Measurements from ENCODE around the gene SLC36A3.
"Not testable (repeated sequence)": the region's sequence is repeated elsewhere in the genome, so short reads cannot be mapped to it uniquely, and the experiment has no call there.

SLC36A3 gene

DNA sequence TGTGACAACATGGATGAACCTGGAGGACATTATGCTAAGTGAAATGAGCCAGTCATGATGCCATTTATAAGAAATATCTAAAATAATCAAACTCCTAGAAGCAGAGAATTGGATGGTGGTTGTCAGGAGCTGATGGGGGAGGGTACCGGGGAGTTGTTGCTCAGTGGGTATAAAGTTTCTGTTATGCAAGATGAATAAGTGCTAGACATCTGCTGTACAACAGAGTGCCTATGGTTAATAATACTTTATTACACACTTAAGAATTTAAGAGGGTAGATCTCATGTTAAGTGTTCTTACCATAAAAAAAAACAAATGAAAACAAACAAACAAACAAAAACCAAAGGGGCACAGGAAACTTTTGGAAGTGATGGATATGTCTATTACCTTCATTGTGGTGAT is 66.7 kb downstream of the SLC36A3 start:
- no peak for DNase-seq

DNA sequence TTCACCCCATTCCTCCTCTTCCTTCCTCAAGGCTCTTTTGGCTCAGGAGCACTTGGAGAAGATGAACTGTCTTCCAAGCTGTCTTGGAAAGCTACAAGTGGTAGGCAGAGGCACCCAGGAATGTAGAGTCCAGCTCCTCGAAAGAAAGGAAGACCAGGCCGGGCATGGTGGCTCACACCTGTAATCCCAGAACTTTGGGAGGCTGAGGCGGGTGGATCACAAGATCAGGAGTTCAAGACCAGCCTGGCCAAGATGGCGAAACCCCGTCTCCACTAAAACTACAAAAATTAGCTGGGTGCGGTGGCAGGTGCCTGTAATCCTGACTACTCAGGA is 68.4 kb downstream of the SLC36A3 start:
- DNase-seq, result not testable (repeated sequence)

DNA sequence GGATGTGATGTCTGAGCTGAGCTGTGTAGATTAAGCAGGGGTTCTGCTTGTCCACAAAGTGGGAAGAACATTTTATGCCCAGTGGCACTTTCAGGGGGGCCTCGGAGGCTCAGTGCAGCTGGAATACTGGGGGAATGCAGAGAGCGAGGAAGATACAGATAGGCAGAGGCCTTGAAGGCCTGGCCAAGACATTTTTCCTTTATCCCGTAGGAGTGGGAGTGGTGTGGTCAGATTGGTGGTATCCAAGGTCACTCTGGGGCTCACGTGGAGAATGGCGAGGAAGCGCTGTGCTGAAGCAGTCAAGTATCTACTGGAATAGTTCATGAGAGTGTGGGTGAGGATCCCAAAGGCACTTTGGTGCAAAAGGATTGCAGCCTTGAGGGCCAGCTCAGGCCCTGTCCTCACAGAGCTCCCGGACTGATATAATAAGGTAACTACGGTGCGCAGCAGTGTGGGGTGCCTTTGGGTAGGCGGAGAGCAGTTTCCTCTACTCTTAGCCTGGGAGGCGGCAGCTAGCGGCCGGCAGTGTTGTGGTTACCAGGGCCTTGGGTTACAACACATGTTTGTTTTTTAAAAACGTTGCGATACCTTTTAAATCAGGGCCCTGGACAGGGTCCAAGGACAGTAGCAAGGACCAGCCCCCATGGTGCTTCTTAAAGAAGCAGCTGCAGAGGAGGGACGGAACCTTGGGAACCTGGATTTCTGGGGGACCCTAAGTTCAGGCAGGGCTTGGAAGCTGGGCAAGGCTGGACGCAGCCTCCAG is 68.9 kb downstream of the SLC36A3 start:
- DNase-seq, result no peak

DNA sequence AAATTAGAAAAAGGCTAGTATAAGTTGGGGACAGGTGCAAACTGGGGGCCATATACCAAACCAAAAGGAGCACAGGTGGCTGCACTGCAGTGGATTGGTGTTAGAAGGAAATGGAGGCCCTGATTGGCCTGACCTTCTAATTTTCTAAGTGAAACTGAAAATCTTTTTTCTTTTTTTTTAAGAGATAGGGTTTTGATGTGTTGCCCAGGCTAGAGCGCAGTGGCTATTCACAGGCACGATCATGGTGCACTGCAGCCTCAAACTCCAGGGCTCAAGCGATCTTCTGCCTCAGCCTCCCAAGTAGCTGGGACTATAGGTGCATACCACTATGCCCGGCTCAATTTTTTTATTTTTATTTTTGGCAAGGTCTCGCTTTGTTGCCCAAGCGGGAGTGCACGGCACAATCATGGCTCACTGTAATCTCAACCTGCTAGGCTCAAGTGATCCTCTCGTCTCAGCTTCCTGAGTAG is 69.9 kb downstream of the SLC36A3 start:
- no peak for DNase-seq

DNA sequence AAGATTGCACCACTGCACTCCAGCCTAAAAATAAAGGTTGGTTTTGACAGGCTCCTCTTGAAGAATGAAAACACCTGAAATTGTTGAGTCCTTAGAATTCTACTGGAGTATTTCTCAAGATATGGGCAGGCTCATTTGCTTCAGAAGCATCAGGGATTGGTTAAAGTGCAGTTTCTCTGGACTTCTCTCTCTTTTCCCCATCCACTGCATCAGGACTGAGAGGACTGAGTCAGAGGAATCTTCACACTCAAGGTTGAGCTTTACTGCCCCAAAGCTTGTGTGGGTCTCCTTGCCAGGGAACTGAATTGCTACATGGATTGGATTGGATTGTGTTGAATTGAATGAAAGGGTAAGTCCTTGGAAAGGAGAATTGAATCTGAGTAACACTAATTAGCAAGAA is 72.2 kb downstream of the SLC36A3 start:
- DNase-seq, result no peak

DNA sequence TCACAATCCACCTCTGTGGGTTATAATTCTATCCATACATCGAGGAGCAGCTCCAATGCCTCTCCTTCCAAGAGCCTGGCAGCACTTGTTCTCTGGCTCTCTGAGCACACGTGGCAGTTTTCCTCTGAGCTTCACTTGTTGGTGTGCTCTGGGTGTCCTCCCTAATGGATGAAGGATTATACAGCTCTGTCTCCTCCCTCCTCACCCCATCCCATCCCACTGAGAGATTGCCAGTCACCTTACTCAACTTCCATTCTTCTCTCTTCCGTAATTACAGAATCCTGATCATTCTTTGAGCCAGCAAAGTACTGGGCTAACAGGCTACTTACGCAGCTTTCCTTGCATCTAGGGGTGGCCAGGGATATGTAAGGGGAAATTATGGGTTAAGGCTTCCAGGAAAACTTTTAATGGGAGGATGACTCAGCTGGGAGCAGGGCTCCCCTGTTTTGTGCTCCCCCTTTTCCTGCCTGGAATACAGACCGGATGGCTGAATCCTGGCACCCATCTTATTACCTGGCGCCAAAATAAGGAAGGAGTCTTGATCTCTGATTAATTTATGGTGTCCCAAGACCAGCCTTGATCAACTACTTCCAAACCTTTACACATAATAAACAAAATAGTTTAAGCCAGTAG is 73.4 kb downstream of the SLC36A3 start:
- no peak for DNase-seq

DNA sequence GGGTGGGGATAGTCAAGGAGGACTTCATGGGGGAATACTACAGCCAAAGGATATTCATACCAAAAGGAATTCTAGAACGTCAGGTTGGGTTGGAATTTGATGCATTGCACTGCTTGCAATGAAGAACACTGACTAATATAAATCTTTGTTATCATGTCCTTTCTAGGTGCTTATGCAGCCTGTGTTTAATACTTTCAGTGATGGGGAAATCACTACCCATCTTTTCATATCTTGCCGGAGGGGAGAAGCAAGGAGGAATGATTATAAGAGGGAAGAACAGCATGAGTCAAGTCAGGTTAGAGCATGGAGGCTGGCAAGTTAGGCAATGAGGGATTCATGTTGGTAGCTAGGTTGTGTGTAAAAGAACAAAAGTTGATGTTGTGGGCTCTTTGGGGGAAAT is 74.6 kb downstream of the SLC36A3 start:
- no peak for DNase-seq

DNA sequence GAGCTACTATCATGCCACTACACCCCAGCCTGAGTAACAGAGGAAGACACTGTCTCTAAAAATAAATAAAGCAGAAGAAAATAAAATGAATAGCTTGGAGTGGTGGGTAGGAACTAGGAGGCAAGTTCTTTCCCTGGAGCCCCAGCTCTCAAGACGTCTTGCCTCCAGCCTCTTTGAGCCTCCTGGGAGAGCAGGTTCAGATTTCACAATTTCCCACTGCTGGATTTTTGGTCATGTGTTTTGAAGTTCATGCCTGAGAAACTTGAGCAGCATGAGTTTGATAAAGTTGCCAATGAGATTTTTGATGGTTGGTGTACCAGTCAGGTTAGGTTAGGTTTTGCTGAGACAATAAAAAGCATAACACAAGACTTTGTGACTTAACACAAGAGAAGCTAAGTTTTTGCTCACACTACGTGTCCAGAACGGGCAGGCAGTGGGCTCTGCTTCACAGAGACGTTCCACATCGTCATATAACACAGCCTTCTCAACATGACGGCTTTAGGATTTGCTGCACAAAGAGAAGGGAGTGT is 75.6 kb downstream of the SLC36A3 start:
- DNase-seq, result no peak
